IPS-20b (cell line): ENCODE data around the gene F2RL3.

Experiments
- H3K27ac ChIP-seq: one replicate; pipeline ENCODE4 v1.5.1; 2013; ENCODE audit warnings: low read length
- H3K27me3 ChIP-seq: 2 replicates; pipeline ENCODE4 v1.6.1; 2013; ENCODE audit warnings: mild to moderate bottlenecking, low read length, inconsistent platforms; ENCODE audit not compliant: insufficient read depth
- H3K36me3 ChIP-seq: 2 replicates; pipeline ENCODE4 v1.6.1; 2013; ENCODE audit warnings: low read depth, mild to moderate bottlenecking, inconsistent platforms, low read length, moderate library complexity; ENCODE audit not compliant: insufficient read depth
- H3K4me1 ChIP-seq: 2 replicates; pipeline ENCODE4 v1.6.1; 2013; ENCODE audit warnings: mild to moderate bottlenecking, control low read depth, inconsistent platforms, low read length, moderate library complexity; ENCODE audit not compliant: insufficient read depth
- H3K4me3 ChIP-seq: 2 replicates; pipeline ENCODE4 v1.5.1; 2013; ENCODE audit warnings: mild to moderate bottlenecking, low read length, inconsistent platforms
- H3K9ac ChIP-seq: 2 replicates; pipeline ENCODE4 v1.6.1; 2013; ENCODE audit warnings: low read depth, mild to moderate bottlenecking, inconsistent platforms, low read length, moderate library complexity
- H3K9me3 ChIP-seq: 2 replicates; pipeline ENCODE4 v1.6.1; 2013; ENCODE audit warnings: mild to moderate bottlenecking, low read depth, low read length, inconsistent platforms; ENCODE audit not compliant: insufficient read depth

The F2RL3 gene

DNA sequence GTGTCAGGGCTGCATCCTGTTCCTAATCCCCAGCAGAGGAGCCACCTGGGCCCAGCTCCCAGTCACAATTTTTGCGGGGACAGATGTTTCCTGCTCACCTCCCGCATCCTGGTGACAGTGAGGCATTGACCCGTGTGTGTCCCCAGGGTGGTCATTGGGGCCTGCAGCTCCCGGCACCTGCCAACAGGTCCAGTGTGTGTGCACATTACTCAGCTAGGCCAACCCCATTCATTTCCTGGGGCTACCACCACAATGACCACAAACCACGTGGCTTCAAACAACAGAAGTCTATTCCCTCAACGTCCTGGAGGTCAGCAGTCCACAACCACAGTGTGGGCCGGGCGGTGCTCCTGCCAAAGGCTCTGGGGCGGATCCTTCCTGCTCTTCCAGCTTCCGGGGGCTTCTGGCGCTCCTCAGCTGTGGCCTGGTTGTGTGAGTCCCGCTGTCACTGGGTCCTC is 11.9 kb upstream of the F2RL3 start:
- Histone ChIP-seq H3K27ac (no peak overlapping the region), H3K4me3 (no peak overlapping the region), H3K36me3 (peaks cover 60% of the 10 kb centered on the region), H3K4me1 (no peaks in the 10 kb centered on the region), H3K27me3 (no peaks in the 10 kb centered on the region), H3K9ac (no peak overlapping the region), H3K9me3 (peaks cover 9% of the 10 kb centered on the region)

- H3K9me3 ChIP-seq: peaks cover 15% of the 10 kb centered on the region
- H3K27me3 ChIP-seq: no peaks in the 10 kb centered on the region
- no peak overlapping the region for H3K27ac ChIP-seq
- H3K36me3 ChIP-seq: peaks cover 54% of the 10 kb centered on the region
- no peak overlapping the region for H3K4me3 ChIP-seq
- H3K9ac ChIP-seq: no peak overlapping the region
- no peaks in the 10 kb centered on the region for H3K4me1 ChIP-seq
Measured at GRCh38 chr19:16877581-16877980, 11.2 kb upstream of the F2RL3 start.

- no peak overlapping the region for H3K27ac ChIP-seq
- no peak overlapping the region for H3K9ac ChIP-seq
- peaks cover 16% of the 10 kb centered on the region for H3K9me3 ChIP-seq
- H3K4me3 ChIP-seq: no peak overlapping the region
- H3K36me3 ChIP-seq: peaks cover 46% of the 10 kb centered on the region
- no peaks in the 10 kb centered on the region for H3K4me1 ChIP-seq
- no peaks in the 10 kb centered on the region for H3K27me3 ChIP-seq
Measured at GRCh38 chr19:16878181-16878965, 10.4 kb upstream of the F2RL3 start.

DNA sequence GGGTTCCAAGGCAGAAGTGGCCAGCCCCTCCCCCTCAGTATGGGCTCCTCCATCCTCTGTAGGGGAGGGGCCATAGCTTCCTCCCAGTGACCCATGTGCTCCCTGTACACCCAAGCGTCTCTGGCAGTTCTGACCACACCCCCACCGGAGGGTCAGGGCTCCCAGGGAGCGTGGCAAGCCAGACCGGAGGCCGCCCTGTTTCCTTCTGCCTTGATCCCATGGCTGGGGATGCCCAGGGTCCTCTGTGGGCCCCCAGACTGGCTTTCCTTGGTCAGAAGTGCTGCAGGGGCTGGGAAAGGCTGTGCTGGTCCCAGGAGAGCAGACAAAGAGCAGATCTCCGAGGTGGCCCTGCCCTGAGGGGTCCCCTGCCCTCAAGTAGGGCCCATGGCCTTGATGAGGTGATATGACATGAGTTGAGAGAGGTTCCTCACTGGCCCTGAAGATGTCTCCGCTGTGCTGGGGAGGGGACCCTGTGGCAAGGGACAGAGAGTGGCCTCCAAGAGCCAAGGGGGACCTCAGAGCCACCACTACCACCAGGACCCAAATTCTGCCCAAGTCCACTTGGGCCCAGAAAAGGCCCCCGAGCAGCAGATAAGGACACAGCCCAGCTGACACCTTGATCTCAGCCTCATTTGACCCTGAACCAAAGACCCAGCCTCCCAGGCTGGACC is 7.8 kb upstream of the F2RL3 start:
- Histone ChIP-seq H3K9me3 (peaks cover 16% of the 10 kb centered on the region), H3K36me3 (peaks cover 37% of the 10 kb centered on the region), H3K27ac (no peak overlapping the region), H3K4me3 (no peak overlapping the region), H3K27me3 (no peaks in the 10 kb centered on the region), H3K9ac (no peak overlapping the region), H3K4me1 (no peaks in the 10 kb centered on the region)

DNA sequence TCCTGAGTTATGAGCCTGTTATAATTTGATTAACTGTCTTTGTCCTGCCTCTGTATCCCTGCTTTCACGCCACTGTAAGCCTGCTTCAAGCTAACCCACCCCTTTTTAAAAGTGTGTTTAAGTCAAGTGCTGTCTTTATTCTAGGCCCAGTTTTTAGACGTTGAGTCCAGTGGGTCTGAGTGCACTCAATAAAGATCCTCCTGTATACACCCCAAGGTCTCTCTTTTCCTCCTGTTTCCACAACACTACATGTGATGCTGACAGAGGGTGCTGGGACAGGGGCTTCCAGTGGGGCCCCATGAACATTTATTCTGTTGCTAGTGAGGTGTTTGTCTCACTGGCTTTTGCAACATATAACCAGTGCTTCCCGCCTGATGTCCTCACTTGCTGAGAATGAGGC is 6.7 kb upstream of the F2RL3 start:
- peaks cover 26% of the 10 kb centered on the region for H3K36me3 ChIP-seq
- H3K9me3 ChIP-seq: peaks cover 16% of the 10 kb centered on the region
- no peak overlapping the region for H3K27ac ChIP-seq
- H3K4me1 ChIP-seq: no peaks in the 10 kb centered on the region
- no peak overlapping the region for H3K9ac ChIP-seq
- H3K4me3 ChIP-seq: no peak overlapping the region
- H3K27me3 ChIP-seq: no peaks in the 10 kb centered on the region

- Histone ChIP-seq H3K36me3 (peaks cover 19% of the 10 kb centered on the region), H3K4me3 (no peak overlapping the region), H3K4me1 (no peaks in the 10 kb centered on the region), H3K27me3 (no peaks in the 10 kb centered on the region), H3K9ac (no peak overlapping the region), H3K27ac (no peak overlapping the region), H3K9me3 (peaks cover 16% of the 10 kb centered on the region)
Measured at GRCh38 chr19:16883522-16883921, 5.3 kb upstream of the F2RL3 start.

DNA sequence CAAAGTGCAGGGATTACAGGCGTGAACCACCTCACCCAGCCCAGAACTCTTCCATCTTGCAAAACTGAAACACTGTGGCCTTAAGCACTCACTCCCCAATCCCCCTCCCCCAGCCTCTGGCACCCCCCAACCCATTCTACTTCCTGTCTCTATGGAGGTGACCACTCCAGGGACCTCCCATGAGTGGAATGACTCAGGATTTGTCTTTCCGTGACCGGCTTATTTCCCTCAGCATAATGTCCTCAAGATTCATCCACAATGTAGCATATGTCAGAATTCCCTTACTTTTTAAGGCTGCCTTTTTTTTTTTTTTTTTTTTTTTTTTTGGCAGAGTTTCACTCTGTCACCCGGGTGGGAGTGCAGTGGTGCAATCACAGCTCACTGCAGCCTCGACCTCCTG is 3.6 kb upstream of the F2RL3 start:
- no peaks in the 10 kb centered on the region for H3K27me3 ChIP-seq
- no peak overlapping the region for H3K27ac ChIP-seq
- peaks cover 16% of the 10 kb centered on the region for H3K9me3 ChIP-seq
- H3K36me3 ChIP-seq: peaks cover 4% of the 10 kb centered on the region; the same call in 1 of the 2 replicates
- no peak overlapping the region for H3K4me3 ChIP-seq
- no peak overlapping the region for H3K9ac ChIP-seq
- no peaks in the 10 kb centered on the region for H3K4me1 ChIP-seq

DNA sequence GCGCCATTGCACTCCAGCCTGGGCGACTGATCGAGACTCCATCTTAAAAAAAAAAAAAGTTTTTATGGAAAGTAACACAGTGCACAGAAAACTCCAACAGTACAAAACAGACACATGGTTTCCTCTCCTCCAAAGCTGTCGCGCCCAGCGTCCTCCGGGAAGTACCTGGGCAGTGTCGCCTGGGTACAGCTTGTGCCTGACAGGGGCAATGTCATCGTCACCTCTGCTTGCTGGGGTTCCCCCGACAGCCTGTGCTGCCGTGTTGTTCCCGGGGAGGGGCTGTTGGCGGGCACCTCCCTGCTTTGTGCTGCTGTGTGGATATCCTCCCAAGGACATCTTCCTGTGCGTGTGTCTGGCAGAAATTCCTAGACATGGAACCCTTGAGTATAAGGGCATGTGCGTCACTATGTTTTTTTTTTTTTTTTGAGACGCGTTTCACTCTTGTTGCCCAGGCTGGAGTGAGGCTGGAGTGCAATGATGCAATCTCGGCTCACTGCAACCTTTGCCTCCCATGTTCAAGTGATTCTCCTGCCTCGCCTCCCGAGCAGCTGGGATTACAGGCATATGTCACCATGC is 2.4 kb upstream of the F2RL3 start:
- H3K27ac ChIP-seq: no peak overlapping the region
- no peaks in the 10 kb centered on the region for H3K27me3 ChIP-seq
- peaks cover 13% of the 10 kb centered on the region for H3K9me3 ChIP-seq
- no peaks in the 10 kb centered on the region for H3K4me1 ChIP-seq
- no peak overlapping the region for H3K4me3 ChIP-seq
- no peaks in the 10 kb centered on the region for H3K36me3 ChIP-seq
- H3K9ac ChIP-seq: no peak overlapping the region

DNA sequence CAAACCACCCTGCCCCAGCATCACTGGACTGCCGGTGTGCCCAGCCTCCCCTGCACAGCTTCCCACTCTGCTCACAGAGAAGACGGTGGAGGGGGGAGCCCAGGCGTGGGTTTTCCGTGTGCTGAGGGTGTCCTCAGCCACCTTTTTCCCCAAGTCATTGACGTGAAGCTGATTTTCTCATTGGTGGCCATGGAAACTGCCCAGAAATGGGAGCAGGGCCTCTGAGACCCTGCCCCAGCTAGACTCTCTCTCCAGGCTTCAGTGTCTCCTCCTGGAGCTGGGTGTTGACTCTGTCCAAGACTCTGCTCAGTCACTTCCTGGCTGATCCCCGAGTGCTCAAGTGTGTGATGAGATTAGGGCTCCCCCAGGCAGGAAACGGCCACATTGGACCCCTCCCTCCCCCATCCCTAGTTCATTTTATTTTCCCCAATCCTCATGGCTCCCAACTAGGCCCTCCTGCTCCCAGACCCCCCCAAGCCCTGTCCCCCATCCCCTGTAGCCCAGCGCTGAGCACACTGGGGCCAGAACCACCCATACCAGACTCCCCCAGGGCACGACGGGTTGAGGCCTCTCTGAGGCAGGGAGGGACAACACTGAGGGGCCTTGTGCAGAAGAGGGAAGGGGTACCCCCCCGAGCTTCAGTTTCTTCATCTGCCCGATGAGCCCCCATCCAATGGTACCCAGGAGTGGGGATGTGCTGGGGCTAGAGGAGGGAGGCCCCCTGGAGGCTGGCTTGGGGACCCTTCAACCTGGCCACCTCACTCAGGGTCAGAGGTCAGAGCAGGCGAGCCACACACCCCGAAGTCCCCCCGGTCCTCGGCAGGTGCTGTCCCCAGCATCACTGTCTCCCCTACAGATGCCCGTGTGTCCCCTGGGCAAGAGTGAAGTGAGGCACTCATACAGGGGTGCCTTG is 1.2 kb upstream of the F2RL3 start:
- no peaks in the 10 kb centered on the region for H3K36me3 ChIP-seq
- H3K9me3 ChIP-seq: peaks cover under 1% of the 10 kb centered on the region; the same call in 1 of the 2 replicates
- H3K9ac ChIP-seq: no peak overlapping the region
- H3K27me3 ChIP-seq: no peaks in the 10 kb centered on the region
- no peaks in the 10 kb centered on the region for H3K4me1 ChIP-seq
- no peak overlapping the region for H3K4me3 ChIP-seq
- H3K27ac ChIP-seq: no peak overlapping the region

GRCh38 chr19:16889366-16889882 is 625 bp downstream of the F2RL3 start:
- H3K4me3 ChIP-seq: no peak overlapping the region

DNA sequence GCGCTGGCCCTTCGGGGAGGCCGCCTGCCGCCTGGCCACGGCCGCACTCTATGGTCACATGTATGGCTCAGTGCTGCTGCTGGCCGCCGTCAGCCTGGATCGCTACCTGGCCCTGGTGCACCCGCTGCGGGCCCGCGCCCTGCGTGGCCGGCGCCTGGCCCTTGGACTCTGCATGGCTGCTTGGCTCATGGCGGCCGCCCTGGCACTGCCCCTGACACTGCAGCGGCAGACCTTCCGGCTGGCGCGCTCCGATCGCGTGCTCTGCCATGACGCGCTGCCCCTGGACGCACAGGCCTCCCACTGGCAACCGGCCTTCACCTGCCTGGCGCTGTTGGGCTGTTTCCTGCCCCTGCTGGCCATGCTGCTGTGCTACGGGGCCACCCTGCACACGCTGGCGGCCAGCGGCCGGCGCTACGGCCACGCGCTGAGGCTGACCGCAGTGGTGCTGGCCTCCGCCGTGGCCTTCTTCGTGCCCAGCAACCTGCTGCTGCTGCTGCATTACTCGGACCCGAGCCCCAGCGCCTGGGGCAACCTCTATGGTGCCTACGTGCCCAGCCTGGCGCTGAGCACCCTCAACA is 1.2 kb downstream of the F2RL3 start:
- no peaks in the 10 kb centered on the region for H3K4me1 ChIP-seq
- no peaks in the 10 kb centered on the region; the same call in 1 of the 2 replicates for H3K27me3 ChIP-seq
- H3K36me3 ChIP-seq: no peaks in the 10 kb centered on the region
- no peaks in the 10 kb centered on the region for H3K9me3 ChIP-seq
- H3K4me3 ChIP-seq: no peak overlapping the region
- H3K9ac ChIP-seq: no peak overlapping the region
- H3K27ac ChIP-seq: no peak overlapping the region

More at GRCh38 chr19:16889366-16889882, 625 bp downstream of the F2RL3 start:
- Histone ChIP-seq H3K27ac (no peak overlapping the region), H3K4me1 (no peaks in the 10 kb centered on the region), H3K9me3 (no peaks in the 10 kb centered on the region), H3K36me3 (no peaks in the 10 kb centered on the region), H3K27me3 (no peaks in the 10 kb centered on the region), H3K9ac (no peak overlapping the region)
